ENCODE measurements around the gene VAV3.

DNA sequence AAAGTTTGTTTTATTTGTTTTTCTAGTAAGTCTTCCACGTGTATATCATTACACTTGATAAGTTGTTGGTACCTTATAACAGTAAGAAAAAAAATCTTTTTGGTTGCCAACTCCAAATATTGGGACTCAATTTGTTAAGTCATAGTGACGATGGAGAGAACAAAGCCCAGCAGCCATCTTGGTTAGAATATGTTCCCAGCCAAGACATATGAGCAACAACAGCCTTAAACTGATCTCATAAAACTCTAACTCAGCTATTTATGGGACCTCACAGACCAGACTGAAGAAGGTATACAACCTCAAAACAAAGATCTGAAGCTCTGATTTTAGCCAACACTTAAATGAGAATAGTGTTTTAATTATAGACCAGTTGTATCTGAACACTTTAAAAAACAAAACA is 281.3 kb downstream of the VAV3 start:
- TF ChIP-seq, protein P1, sequence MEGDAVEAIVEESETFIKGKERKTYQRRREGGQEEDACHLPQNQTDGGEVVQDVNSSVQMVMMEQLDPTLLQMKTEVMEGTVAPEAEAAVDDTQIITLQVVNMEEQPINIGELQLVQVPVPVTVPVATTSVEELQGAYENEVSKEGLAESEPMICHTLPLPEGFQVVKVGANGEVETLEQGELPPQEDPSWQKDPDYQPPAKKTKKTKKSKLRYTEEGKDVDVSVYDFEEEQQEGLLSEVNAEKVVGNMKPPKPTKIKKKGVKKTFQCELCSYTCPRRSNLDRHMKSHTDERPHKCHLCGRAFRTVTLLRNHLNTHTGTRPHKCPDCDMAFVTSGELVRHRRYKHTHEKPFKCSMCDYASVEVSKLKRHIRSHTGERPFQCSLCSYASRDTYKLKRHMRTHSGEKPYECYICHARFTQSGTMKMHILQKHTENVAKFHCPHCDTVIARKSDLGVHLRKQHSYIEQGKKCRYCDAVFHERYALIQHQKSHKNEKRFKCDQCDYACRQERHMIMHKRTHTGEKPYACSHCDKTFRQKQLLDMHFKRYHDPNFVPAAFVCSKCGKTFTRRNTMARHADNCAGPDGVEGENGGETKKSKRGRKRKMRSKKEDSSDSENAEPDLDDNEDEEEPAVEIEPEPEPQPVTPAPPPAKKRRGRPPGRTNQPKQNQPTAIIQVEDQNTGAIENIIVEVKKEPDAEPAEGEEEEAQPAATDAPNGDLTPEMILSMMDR (IDR thresholded peaks at IDR 0.05 in 8 of 11, conservative IDR thresholded peaks at IDR 0.05 in 3 of 11) = no peak
- no peak for TF ChIP-seq POLR2AphosphoS5 (IDR thresholded peaks at IDR 0.05)
- TF ChIP-seq POLR2A (IDR thresholded peaks at IDR 0.05) = no peak

Measured in spleen (tissue), 7 donors.